HG02885 (cell line): Measurements from ENCODE around the gene DNAJA3.

Experiments
- ATAC-seq: cut with Tn5 transposase; IDR thresholded peaks from one replicate; pipeline ENCODE4 v1.9.1; 2021; ENCODE audit warnings: mild to moderate bottlenecking; ENCODE audit not compliant: unreplicated experiment, poor library complexity

DNAJA3 gene

DNA sequence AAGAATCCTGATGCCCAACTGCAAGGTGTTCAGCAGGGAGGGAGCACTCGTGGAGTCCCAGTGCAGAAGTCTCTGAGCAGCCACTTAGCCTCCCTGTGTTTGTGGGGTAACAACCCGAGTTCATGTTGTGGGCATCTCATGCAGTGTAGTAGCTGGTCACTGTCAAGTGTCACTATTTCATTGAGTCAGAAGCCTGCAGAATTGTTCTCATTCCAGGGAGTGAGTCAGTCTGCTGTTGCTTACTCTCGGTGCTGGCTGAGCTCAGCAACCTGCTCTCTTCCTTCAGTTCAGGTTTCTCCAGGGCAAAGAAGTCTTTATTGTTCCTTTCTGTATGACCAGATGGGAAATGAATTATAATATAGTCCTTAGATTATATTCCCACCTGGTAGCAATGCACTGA is 74.6 kb downstream of the DNAJA3 start:
- no peak for ATAC-seq

GRCh38 chr16:4501071-4501478 is 75.4 kb downstream of the DNAJA3 start:
- no peak for ATAC-seq

DNA sequence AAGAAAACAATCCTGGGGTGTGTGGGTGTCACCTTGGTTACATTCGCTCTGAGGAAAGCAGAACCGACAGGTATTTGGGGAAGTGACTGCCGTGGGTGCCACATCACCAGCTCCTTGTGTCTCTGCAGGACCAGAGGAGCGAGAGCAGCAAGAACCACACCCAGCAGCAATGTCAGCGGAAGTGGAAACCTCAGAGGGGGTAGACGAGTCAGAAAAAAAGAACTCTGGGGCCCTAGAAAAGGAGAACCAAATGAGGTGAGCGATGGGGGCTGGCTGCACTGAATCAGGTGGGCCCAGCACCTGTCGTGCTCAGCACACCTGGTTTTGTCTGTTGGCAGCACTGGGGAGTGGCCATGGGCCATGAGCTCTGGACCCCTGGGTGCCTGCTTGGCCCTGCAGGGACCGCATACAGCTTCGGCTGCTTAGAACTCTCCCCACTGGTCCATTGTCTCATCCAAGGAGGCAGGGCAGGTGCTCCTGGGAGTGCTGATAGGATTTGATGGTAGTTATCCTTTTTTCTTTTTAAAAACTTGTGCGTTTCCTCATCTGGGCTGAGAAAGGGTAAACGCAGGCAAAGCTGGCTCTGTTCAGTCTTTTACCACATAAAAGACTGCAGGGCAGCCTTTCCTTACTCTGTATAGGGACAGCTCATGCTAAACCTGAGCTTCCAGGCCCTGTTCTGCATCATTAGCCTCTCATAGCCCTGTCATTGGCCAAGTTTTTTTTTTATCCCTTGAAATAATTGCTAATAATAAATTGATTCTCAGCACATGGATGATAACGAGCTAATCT is 79.9 kb downstream of the DNAJA3 start:
- ATAC-seq = peak; percentile 84
